GM13977 (cell line): ENCODE measurements around the gene PSTPIP2.

Source experiments
- DNase-seq: peaks from one replicate; pipeline ENCODE4 v3.0.0; 2012; ENCODE audit warnings: low spot score
- CTCF ChIP-seq: IDR thresholded peaks from 2 replicates; pipeline ENCODE4 v1.5.1; 2012; ENCODE audit warnings: mild to moderate bottlenecking, control low read depth; ENCODE audit not compliant: insufficient read depth; ENCODE audit errors: extremely low read depth, missing control alignments
- in situ Hi-C: fragments of 300-500 bp; cut with MboI; formaldehyde crosslinking; loops from one replicate; pipeline ENCODE4 v1.12.0; 2022; ENCODE audit warnings: low sequenced_read_pairs, low pct_unique_long_range_greater_than_20kb, mixed read lengths, inconsistent platforms; ENCODE audit not compliant: unreplicated experiment

The PSTPIP2 gene

GRCh38 chr18:46040747-46041104 is 31.3 kb downstream of the PSTPIP2 start:
- in situ Hi-C loops: no loop called here
- no peak for DNase-seq
- TF ChIP-seq CTCF: no peak

GRCh38 chr18:46040033-46040746 is 31.9 kb downstream of the PSTPIP2 start:
- no peak for DNase-seq
- no peak for TF ChIP-seq CTCF
- in situ Hi-C loops: no loop called here

- TF ChIP-seq CTCF: no peak
- in situ Hi-C loops: no loop called here
- no peak for DNase-seq
These were observed 34.4 kb downstream of the PSTPIP2 start for GRCh38 chr18:46037512-46038305.

- in situ Hi-C loops: no loop called here
- no peak for TF ChIP-seq CTCF
- DNase-seq: no peak
These were observed 36.1 kb downstream of the PSTPIP2 start for GRCh38 chr18:46035696-46036680.

- no peak for TF ChIP-seq CTCF
- DNase-seq: no peak
- in situ Hi-C loops: no loop called here
These were observed 37.8 kb downstream of the PSTPIP2 start for GRCh38 chr18:46034230-46034629.

GRCh38 chr18:46031741-46032140 is 40.3 kb downstream of the PSTPIP2 start:
- in situ Hi-C loops: no loop called here

More at GRCh38 chr18:46031741-46032140, 40.3 kb downstream of the PSTPIP2 start:
- no peak for DNase-seq
- TF ChIP-seq CTCF: no peak
